ENCODE data around the gene POLR1E.
"Not testable (repeated sequence)": the region's sequence is repeated elsewhere in the genome, so short reads cannot be mapped to it uniquely, and the experiment has no call there.

The POLR1E gene

GRCh38 chr9:37465249-37466036, 20.3 kb upstream of the POLR1E start, which contains the start of gene ZBTB5:
ZBTB5 (minus strand) TSS chr9:37465450; CDS start chr9:37442551, 22,899 bp downstream.
- DNase-seq (ENCODE audit: low spot score), result peak; percentile 99

GRCh38 chr9:37466037-37466709, 19.6 kb upstream of the POLR1E start:
- DNase-seq (ENCODE audit: low spot score), result peak; percentile 66

- not testable (repeated sequence) for DNase-seq (ENCODE audit: low spot score)
Observed at GRCh38 chr9:37467530-37467929, 18.2 kb upstream of the POLR1E start.

- no peak for DNase-seq (ENCODE audit: low spot score)
Observed at GRCh38 chr9:37468620-37469019, 17.1 kb upstream of the POLR1E start.

- peak; percentile 85 for DNase-seq (ENCODE audit: low spot score)
Observed at GRCh38 chr9:37471942-37472684, 13.6 kb upstream of the POLR1E start.

- DNase-seq (ENCODE audit: low spot score), result not testable (repeated sequence)
Observed at GRCh38 chr9:37473982-37474381, 11.8 kb upstream of the POLR1E start.

GRCh38 chr9:37474438-37474837, 11.3 kb upstream of the POLR1E start:
- no peak for DNase-seq (ENCODE audit: low spot score)

GRCh38 chr9:37476930-37477329, 8.8 kb upstream of the POLR1E start:
- no peak for DNase-seq (ENCODE audit: low spot score)

- DNase-seq (ENCODE audit: low spot score), result not testable (repeated sequence)
Observed at GRCh38 chr9:37477443-37477842, 8.3 kb upstream of the POLR1E start.

- DNase-seq (ENCODE audit: low spot score), result not testable (repeated sequence)
Observed at GRCh38 chr9:37477987-37478619, 7.6 kb upstream of the POLR1E start.

- no peak for DNase-seq (ENCODE audit: low spot score)
Observed at GRCh38 chr9:37480759-37481158, 5.0 kb upstream of the POLR1E start.

- DNase-seq (ENCODE audit: low spot score), result no peak
Observed at GRCh38 chr9:37486256-37486615, 488 bp downstream of the POLR1E start.

- peak; percentile 91 for DNase-seq (ENCODE audit: low spot score)
Observed at GRCh38 chr9:37486616-37487548, 1.1 kb downstream of the POLR1E start.

GRCh38 chr9:37491939-37492338, 6.2 kb downstream of the POLR1E start:
- DNase-seq (ENCODE audit: low spot score), result no peak

GRCh38 chr9:37495571-37495970, 9.8 kb downstream of the POLR1E start:
- DNase-seq (ENCODE audit: low spot score), result no peak

- DNase-seq (ENCODE audit: low spot score), result no peak
Observed at GRCh38 chr9:37496020-37496419, 10.3 kb downstream of the POLR1E start.

- DNase-seq (ENCODE audit: low spot score), result no peak
Observed at GRCh38 chr9:37497320-37497719, 11.6 kb downstream of the POLR1E start.

GRCh38 chr9:37498457-37498856, 12.7 kb downstream of the POLR1E start:
- no peak for DNase-seq (ENCODE audit: low spot score)

- DNase-seq (ENCODE audit: low spot score), result no peak
Observed at GRCh38 chr9:37499297-37499696, 13.5 kb downstream of the POLR1E start.

- DNase-seq (ENCODE audit: low spot score), result no peak
Observed at GRCh38 chr9:37501957-37502596, 16.3 kb downstream of the POLR1E start.

GRCh38 chr9:37503736-37504135, 18.0 kb downstream of the POLR1E start:
- no peak for DNase-seq (ENCODE audit: low spot score)

All from AG08395 (cell line).